ENCODE data around the gene GGA3.

DNA sequence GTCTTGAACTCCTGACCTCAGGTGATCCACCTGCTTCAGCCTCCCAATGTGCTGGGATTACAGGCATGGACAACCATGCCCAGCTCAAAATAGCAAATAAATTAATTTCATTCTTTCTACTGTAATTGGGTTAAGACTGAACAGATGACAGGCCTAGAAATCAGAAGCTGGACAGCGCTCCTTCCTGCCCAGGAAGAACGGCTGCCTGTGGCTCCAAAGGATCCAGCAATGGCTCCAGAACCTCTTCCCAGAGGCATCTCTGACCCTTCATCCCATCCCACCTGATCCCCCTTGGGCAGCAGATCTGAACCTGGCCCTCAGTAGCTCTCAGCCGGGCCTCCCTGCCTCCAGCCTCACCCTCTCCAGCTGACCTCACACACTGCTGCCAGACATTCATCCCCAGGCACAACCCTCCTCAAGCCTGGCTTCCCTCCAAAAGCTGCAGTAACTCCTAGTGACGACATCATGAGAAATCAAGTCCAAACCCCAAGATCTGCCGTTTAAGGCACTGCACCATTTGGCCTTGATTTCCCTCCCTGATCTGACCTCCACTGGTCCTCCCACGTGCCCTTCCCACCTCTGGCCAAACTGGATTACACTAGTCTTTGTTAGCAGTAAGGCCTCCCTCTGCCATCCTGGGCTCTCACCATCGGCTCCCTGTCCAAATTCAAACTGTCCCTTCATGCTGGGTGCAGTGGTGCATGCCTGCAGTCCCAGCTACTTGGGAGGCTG lies 12.7 kb upstream of the GGA3 start:
- no peak for TF ChIP-seq POLR2A (IDR thresholded peaks at IDR 0.05)
- TF ChIP-seq, protein P1, sequence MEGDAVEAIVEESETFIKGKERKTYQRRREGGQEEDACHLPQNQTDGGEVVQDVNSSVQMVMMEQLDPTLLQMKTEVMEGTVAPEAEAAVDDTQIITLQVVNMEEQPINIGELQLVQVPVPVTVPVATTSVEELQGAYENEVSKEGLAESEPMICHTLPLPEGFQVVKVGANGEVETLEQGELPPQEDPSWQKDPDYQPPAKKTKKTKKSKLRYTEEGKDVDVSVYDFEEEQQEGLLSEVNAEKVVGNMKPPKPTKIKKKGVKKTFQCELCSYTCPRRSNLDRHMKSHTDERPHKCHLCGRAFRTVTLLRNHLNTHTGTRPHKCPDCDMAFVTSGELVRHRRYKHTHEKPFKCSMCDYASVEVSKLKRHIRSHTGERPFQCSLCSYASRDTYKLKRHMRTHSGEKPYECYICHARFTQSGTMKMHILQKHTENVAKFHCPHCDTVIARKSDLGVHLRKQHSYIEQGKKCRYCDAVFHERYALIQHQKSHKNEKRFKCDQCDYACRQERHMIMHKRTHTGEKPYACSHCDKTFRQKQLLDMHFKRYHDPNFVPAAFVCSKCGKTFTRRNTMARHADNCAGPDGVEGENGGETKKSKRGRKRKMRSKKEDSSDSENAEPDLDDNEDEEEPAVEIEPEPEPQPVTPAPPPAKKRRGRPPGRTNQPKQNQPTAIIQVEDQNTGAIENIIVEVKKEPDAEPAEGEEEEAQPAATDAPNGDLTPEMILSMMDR (IDR thresholded peaks at IDR 0.05 in 8 of 11, conservative IDR thresholded peaks at IDR 0.05 in 3 of 11) = no peak
